CD4-positive, alpha-beta T cell treated with Interleukin-15 for 4 hours (primary cell): ENCODE results near the gene DCHS1.
"Not testable (repeated sequence)": the region's sequence is repeated elsewhere in the genome, so short reads cannot be mapped to it uniquely, and the experiment has no call there.

ENCODE experiments used
- DNase-seq: peaks from one replicate; pipeline ENCODE4 v3.0.0-alpha.2; 2020; ENCODE audit warnings: low spot score

Gene DCHS1

GRCh38 chr11:6655790-6656583 lies at the start of gene DCHS1:
Gene DCHS1, minus strand, starts transcription at chr11:6655809. Its CDS starts 14,196 bp downstream, at chr11:6641613.
- no peak for DNase-seq

GRCh38 chr11:6703247-6704063 lies 47.8 kb upstream of the DCHS1 start:
- DNase-seq = peak; percentile 50

- not testable (repeated sequence) for DNase-seq
Observed at GRCh38 chr11:6701955-6702354, 46.3 kb upstream of the DCHS1 start.

- DNase-seq = peak; percentile 30
Observed at GRCh38 chr11:6695377-6695776, 39.8 kb upstream of the DCHS1 start.

GRCh38 chr11:6694229-6694535 lies 38.6 kb upstream of the DCHS1 start:
- DNase-seq = no peak

- DNase-seq = peak; percentile 75
Observed at GRCh38 chr11:6693342-6694228, 38.0 kb upstream of the DCHS1 start.

GRCh38 chr11:6692128-6692527 lies 36.5 kb upstream of the DCHS1 start:
- no peak for DNase-seq

GRCh38 chr11:6690431-6691132 lies 35.0 kb upstream of the DCHS1 start:
- DNase-seq = not testable (repeated sequence)

- no peak for DNase-seq
Observed at GRCh38 chr11:6687876-6688275, 32.3 kb upstream of the DCHS1 start.

GRCh38 chr11:6686006-6686405 lies 30.4 kb upstream of the DCHS1 start:
- DNase-seq = no peak

- DNase-seq = not testable (repeated sequence)
Observed at GRCh38 chr11:6684068-6684467, 28.5 kb upstream of the DCHS1 start.

- peak; percentile 100 for DNase-seq
Observed at GRCh38 chr11:6682936-6683861, 27.6 kb upstream of the DCHS1 start, which contains the start of gene MRPL17. Gene MRPL17, minus strand, starts transcription at chr11:6683340. Its CDS starts 44 bp downstream, at chr11:6683296.

- no peak for DNase-seq
Observed at GRCh38 chr11:6682591-6682935, 27.0 kb upstream of the DCHS1 start.

GRCh38 chr11:6681949-6682348 lies 26.3 kb upstream of the DCHS1 start:
- no peak for DNase-seq

GRCh38 chr11:6681505-6681904 lies 25.9 kb upstream of the DCHS1 start:
- DNase-seq = no peak

GRCh38 chr11:6677018-6677417 lies 21.4 kb upstream of the DCHS1 start:
- no peak for DNase-seq

- DNase-seq = no peak
Observed at GRCh38 chr11:6674862-6675261, 19.3 kb upstream of the DCHS1 start.

- no peak for DNase-seq
Observed at GRCh38 chr11:6674219-6674597, 18.6 kb upstream of the DCHS1 start.

GRCh38 chr11:6673523-6674218 lies 18.1 kb upstream of the DCHS1 start:
- no peak for DNase-seq

GRCh38 chr11:6671991-6672390 lies 16.4 kb upstream of the DCHS1 start:
- DNase-seq = no peak
